CD4-positive, CD25-positive, alpha-beta regulatory T cell (primary cell): ENCODE measurements around the gene CHST1. TPM values are rescaled to one million over a fixed set of nuclear protein-coding genes. Genes with fewer than 3 reads are reported as not detected.
A peak's percentile ranks its signal among the peaks of the same experiment; 100 is the strongest.

Source experiments
- ATAC-seq, 2 donors: fragments of 150-1000 bp; cut with Tn5 transposase; one replicate each; pipeline ENCODE4 v1.10.0; 2021; ENCODE audit warnings: low read depth in 2 of 2, moderate number of reproducible peaks in 2 of 2, moderate library complexity in 1 of 2
- DNase-seq, 3 donors: peaks; one replicate each; pipeline versions ENCODE4 v3.0.0 to v3.0.0-alpha.2; 2012 to 2022; ENCODE audit warnings: mixed read lengths in 1 of 3
- H3K27ac ChIP-seq: one replicate; pipeline ENCODE4 v1.7.0; 2013; ENCODE audit warnings: mild to moderate bottlenecking, low read length; ENCODE audit not compliant: insufficient read depth, poor library complexity, severe bottlenecking
- H3K27me3 ChIP-seq: one replicate; pipeline ENCODE4 v1.7.0; 2013; ENCODE audit warnings: low read length; ENCODE audit not compliant: control insufficient read depth, insufficient read depth
- H3K36me3 ChIP-seq: one replicate; pipeline ENCODE4 v1.7.0; 2013; ENCODE audit warnings: mild to moderate bottlenecking, low read length, moderate library complexity; ENCODE audit not compliant: control insufficient read depth, insufficient read depth
- H3K4me1 ChIP-seq: 2 replicates; pipeline ENCODE4 v1.7.0; 2013; ENCODE audit warnings: mild to moderate bottlenecking, low read length; ENCODE audit not compliant: insufficient read depth, control insufficient read depth, poor library complexity, severe bottlenecking
- H3K4me3 ChIP-seq: one replicate; pipeline ENCODE4 v1.7.0; 2013; ENCODE audit warnings: low read depth, mild to moderate bottlenecking, low read length, moderate library complexity
- H3K9me3 ChIP-seq, 2 experiments: 1 replicate in 1 of 2; 2 replicates in 1 of 2; pipeline ENCODE4 v1.7.0; 2013; ENCODE audit warnings: low read length in 2 of 2, mild to moderate bottlenecking in 1 of 2, moderate library complexity in 1 of 2; ENCODE audit not compliant: control insufficient read depth in 2 of 2
- H3K27ac Mint-ChIP-seq, 3 donors: one replicate each; pipeline ENCODE4 v1.8.0; 2020 to 2022; ENCODE audit warnings: mild to moderate bottlenecking in 3 of 3, mixed read lengths in 3 of 3, moderate library complexity in 2 of 3
- H3K27me3 Mint-ChIP-seq: one replicate; pipeline ENCODE4 v1.8.0; 2022; ENCODE audit warnings: mild to moderate bottlenecking, mixed read lengths
- H3K36me3 Mint-ChIP-seq: one replicate; pipeline ENCODE4 v1.8.0; 2020; ENCODE audit warnings: mixed read lengths
- H3K4me1 Mint-ChIP-seq, 4 donors: one replicate each; pipeline ENCODE4 v1.8.0; 2020 to 2022; ENCODE audit warnings: mixed read lengths in 4 of 4, mild to moderate bottlenecking in 1 of 4
- H3K4me3 Mint-ChIP-seq, 4 donors: one replicate each; pipeline ENCODE4 v1.8.0; 2020 to 2022; ENCODE audit warnings: mild to moderate bottlenecking in 4 of 4, mixed read lengths in 4 of 4, moderate library complexity in 3 of 4
- H3K9me3 Mint-ChIP-seq, 7 donors: one replicate each; pipeline ENCODE4 v1.8.0; 2020 to 2022; ENCODE audit warnings: mixed read lengths in 7 of 7, mild to moderate bottlenecking in 3 of 7, moderate library complexity in 2 of 7
- polyA plus RNA-seq, 4 donors: library from polyadenylated mRNA; unstranded; fragments of 300-500 nt; fragmentation: Illumina TruSeq; gene quantifications; one replicate each; pipeline ENCODE4 v1.2.3, GENCODE V29; 2021
- total RNA-seq: library from RNA; stranded (reverse); gene quantifications from one replicate; pipeline ENCODE4 v1.2.3, GENCODE V29; 2022

The CHST1 gene
- total and polyA plus RNA-seq, 5 donors from 2014 or later, result 0.10 to 0.47 TPM; not detected in 3

DNA sequence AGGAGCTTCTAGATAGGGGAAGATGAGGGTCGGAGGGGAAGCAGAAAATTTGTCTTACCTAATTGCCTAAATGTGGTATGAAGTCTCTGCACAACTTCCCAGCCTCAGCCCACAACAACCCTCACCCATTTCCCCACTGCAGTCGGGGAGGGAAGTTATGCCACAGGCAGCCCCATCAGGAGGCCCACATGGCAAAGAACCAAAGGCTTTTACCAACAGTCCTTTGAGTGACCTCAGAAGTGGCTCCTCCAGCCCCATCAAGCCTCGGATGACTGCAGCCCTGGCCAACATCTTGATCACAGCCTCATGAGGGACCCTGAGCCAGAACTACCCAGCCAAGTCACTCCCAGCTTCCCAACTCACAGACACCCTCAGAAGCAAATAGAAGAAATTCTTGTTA lies 54.8 kb downstream of the CHST1 start:
- ATAC-seq (no peak), DNase-seq (no peak)
- Histone ChIP-seq H3K4me3 (no peak overlapping the region), H3K27ac (no peak overlapping the region), H3K9me3 (no peaks in the 10 kb centered on the region), H3K36me3 (no peaks in the 10 kb centered on the region), H3K4me1 (no peaks in the 10 kb centered on the region), H3K27me3 (peaks cover 16% of the 10 kb centered on the region)
- Mint-ChIP-seq H3K27me3 (peaks cover 34% of the 10 kb centered on the region), H3K4me1 (no peaks in the 10 kb centered on the region), H3K4me3 (no peak overlapping the region), H3K36me3 (no peaks in the 10 kb centered on the region), H3K27ac (no peak overlapping the region), H3K9me3 (peaks cover 0 to 5% (median 2%) of the 10 kb centered on the region in 7 donors)

- Mint-ChIP-seq H3K4me3 (no peak overlapping the region), H3K36me3 (no peaks in the 10 kb centered on the region), H3K9me3 (peaks cover 0 to 5% (median 2%) of the 10 kb centered on the region in 7 donors), H3K4me1 (no peaks in the 10 kb centered on the region), H3K27ac (no peak overlapping the region), H3K27me3 (peaks cover 36% of the 10 kb centered on the region)
- H3K27ac ChIP-seq, result no peak overlapping the region
- no peak overlapping the region for H3K4me3 ChIP-seq
- no peaks in the 10 kb centered on the region for H3K9me3 ChIP-seq
- no peaks in the 10 kb centered on the region for H3K36me3 ChIP-seq
- ATAC-seq, result no peak
- H3K27me3 ChIP-seq, result peaks cover 16% of the 10 kb centered on the region
- DNase-seq, result no peak
- H3K4me1 ChIP-seq, result no peaks in the 10 kb centered on the region
These were observed 55.5 kb downstream of the CHST1 start for GRCh38 chr11:45609902-45610301.

- peaks cover 34% of the 10 kb centered on the region for H3K27me3 Mint-ChIP-seq
These were observed 56.1 kb downstream of the CHST1 start for GRCh38 chr11:45609337-45609736.

DNA sequence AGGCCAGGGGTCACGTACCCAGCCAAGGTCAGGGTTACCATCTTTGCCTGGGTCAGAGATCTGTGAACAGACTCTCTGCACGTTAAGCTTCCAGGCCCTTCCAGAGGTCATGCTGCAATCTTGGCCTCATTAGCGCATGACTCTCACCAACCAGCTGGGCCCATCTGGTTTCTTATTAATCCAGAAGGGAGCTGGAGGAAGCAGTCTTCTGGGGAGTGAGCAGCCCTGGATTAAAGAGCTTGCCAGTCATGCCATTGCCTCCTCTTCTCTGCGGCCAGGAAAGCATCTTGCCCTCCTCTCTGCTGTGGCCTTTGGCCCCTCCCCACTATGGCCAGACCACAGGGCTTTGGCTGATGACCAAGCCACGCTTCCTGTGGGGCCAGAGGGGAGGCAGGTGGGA lies 57.4 kb downstream of the CHST1 start:
- Mint-ChIP-seq H3K9me3 (peaks cover 0 to 5% (median 0%) of the 10 kb centered on the region in 7 donors), H3K27ac (no peak overlapping the region)

More at GRCh38 chr11:45609337-45609736, 56.1 kb downstream of the CHST1 start:
- Mint-ChIP-seq H3K4me3 (no peak overlapping the region), H3K9me3 (peaks cover 0 to 5% (median 2%) of the 10 kb centered on the region in 7 donors), H3K4me1 (no peaks in the 10 kb centered on the region), H3K27ac (no peak overlapping the region), H3K36me3 (no peaks in the 10 kb centered on the region)
- Histone ChIP-seq H3K4me1 (no peaks in the 10 kb centered on the region), H3K27me3 (peaks cover 17% of the 10 kb centered on the region), H3K36me3 (no peaks in the 10 kb centered on the region), H3K9me3 (no peaks in the 10 kb centered on the region), H3K27ac (no peak overlapping the region), H3K4me3 (no peak overlapping the region)
- ATAC-seq (no peak), DNase-seq (no peak)

GRCh38 chr11:45606514-45607281 lies 58.7 kb downstream of the CHST1 start:
- H3K27me3 ChIP-seq, result peaks cover 11% of the 10 kb centered on the region
- ATAC-seq (no peak), DNase-seq (no peak)
- Mint-ChIP-seq H3K9me3 (peaks cover 0 to 5% (median 0%) of the 10 kb centered on the region in 7 donors), H3K36me3 (no peaks in the 10 kb centered on the region), H3K4me1 (no peaks in the 10 kb centered on the region), H3K27me3 (peaks cover 41% of the 10 kb centered on the region), H3K4me3 (no peak overlapping the region), H3K27ac (no peak overlapping the region)
- no peak overlapping the region for H3K4me3 ChIP-seq
- H3K9me3 ChIP-seq, result no peaks in the 10 kb centered on the region
- H3K27ac ChIP-seq, result no peak overlapping the region
- H3K36me3 ChIP-seq, result no peaks in the 10 kb centered on the region
- H3K4me1 ChIP-seq, result no peaks in the 10 kb centered on the region

More for the DNA sequence above, 57.4 kb downstream of the CHST1 start:
- Histone ChIP-seq H3K9me3 (no peaks in the 10 kb centered on the region), H3K27me3 (peaks cover 17% of the 10 kb centered on the region), H3K36me3 (no peaks in the 10 kb centered on the region), H3K4me1 (no peaks in the 10 kb centered on the region), H3K27ac (no peak overlapping the region), H3K4me3 (no peak overlapping the region)
- DNase-seq (no peak), ATAC-seq (no peak)
- Mint-ChIP-seq H3K27me3 (peaks cover 36% of the 10 kb centered on the region), H3K4me1 (no peaks in the 10 kb centered on the region), H3K36me3 (no peaks in the 10 kb centered on the region), H3K4me3 (no peak overlapping the region)

DNA sequence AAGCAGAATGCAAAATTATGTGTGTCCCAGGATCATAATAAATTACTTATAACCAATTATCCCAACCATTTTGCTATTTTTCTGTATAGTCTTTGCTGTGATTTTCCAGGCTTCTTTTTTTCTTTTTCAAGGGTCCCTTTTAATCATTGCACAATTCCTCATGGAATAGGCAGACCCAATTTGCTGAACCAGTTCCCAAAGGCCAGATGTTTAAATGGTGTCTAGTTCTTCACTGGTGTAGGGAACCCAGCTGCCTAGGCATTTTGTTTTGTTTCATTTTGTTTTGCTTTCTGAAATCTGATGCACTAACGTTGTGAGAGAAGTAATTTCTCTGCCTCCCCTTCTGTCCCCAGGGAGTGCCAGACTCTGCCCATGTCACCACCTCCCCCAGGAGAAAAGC lies 60.4 kb downstream of the CHST1 start:
- Histone ChIP-seq H3K4me1 (no peaks in the 10 kb centered on the region), H3K4me3 (no peak overlapping the region), H3K36me3 (no peaks in the 10 kb centered on the region), H3K27ac (no peak overlapping the region), H3K27me3 (peaks cover 11% of the 10 kb centered on the region), H3K9me3 (no peaks in the 10 kb centered on the region)
- Mint-ChIP-seq H3K36me3 (no peaks in the 10 kb centered on the region), H3K4me3 (no peak overlapping the region), H3K4me1 (no peaks in the 10 kb centered on the region), H3K9me3 (peaks cover 0 to 5% (median 4%) of the 10 kb centered on the region in 7 donors), H3K27ac (no peak overlapping the region), H3K27me3 (peaks cover 50% of the 10 kb centered on the region)
- ATAC-seq, result no peak
- DNase-seq, result no peak

DNA sequence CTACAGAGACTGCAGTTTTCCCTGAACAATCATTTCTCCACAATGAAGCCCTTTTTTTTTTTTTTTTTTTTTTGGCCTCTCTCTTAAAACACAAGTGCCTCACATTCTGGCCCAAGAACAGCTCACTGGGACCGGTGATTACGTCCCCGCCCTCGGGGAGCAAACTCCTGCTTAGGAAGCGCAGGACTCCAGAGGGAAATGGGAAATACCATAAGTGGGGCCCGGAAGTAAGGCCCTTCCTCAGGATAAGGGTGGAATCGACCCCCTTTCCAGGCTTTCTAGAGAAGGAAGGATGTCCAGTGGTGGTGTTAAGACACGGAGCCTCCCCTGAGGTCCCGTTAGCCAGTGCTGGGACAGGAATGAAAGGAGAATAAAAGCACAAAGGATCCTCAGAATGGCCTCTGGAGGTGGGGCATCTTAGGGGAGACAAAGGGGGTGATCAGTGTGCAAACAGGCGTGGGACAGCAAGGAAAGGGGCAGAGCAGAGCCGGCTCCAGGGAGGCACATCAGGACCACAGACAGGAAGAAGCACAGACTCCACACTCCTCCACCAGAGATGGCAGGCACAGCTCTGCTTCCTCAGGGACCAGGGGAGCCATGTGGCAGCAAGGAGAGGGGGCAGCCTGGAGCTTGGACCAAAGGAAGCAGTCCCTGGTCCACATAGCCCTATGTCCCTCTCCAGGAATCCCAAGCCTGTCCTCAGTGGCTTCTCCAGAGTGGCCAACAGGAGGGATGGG lies 61.3 kb downstream of the CHST1 start:
- no peaks in the 10 kb centered on the region for H3K4me1 ChIP-seq
- H3K4me3 ChIP-seq, result no peak overlapping the region
- Mint-ChIP-seq H3K27me3 (peaks cover 53% of the 10 kb centered on the region), H3K4me3 (no peak overlapping the region), H3K27ac (peak overlapping the region in 1 of 3 donors; percentile 8), H3K9me3 (peaks cover 0 to 5% (median under 1%) of the 10 kb centered on the region in 7 donors), H3K36me3 (no peaks in the 10 kb centered on the region), H3K4me1 (no peaks in the 10 kb centered on the region)
- no peaks in the 10 kb centered on the region for H3K36me3 ChIP-seq
- ATAC-seq (no peak), DNase-seq (no peak)
- no peaks in the 10 kb centered on the region for H3K9me3 ChIP-seq
- peaks cover 7% of the 10 kb centered on the region for H3K27me3 ChIP-seq
- H3K27ac ChIP-seq, result no peak overlapping the region
